Measurements from ENCODE around the gene KRT80. TPM values are rescaled to one million over a fixed set of nuclear protein-coding genes. Genes with fewer than 3 reads are reported as not detected.

The KRT80 gene
- total and polyA plus RNA-seq, 2 donors (not counting 3 experiments of a cell fraction or from before 2014, with no cell fraction given): 13.6 to 23.7 TPM

GRCh38 chr12:52141306-52141705, 50.5 kb downstream of the KRT80 start:
- intact Hi-C loops (cut with micrococcal nuclease) (no loop called here), dilution Hi-C loops (cut with MboI; ENCODE audit: extremely low pct_ligation_motif_present, low sequenced_read_pairs) (no loop called here)
- Histone ChIP-seq H3K9me1 (replicated peaks; ENCODE audit: control insufficient read depth, extremely low read depth, insufficient read depth, low read length) (no peaks in the 10 kb centered on the region), H3K79me2 (ENCODE audit: control insufficient read depth, insufficient read depth, low read length) (no peaks in the 10 kb centered on the region), H3K4me3 (replicated peaks in 1 of 3; ENCODE audit: insufficient read depth in 1 of 3, low read depth in 1 of 3, low read length in 3 of 3) (no peak overlapping the region), H3K4me2 (ENCODE audit: insufficient read depth, low read length) (no peak overlapping the region), H3K9me3 (replicated peaks; ENCODE audit: control insufficient read depth, insufficient read depth, low read length) (no peaks in the 10 kb centered on the region), H3K27me3 (ENCODE audit: control insufficient read depth in 2 of 2, insufficient read depth in 2 of 2, low read length in 2 of 2) (peaks cover 4% of the 10 kb centered on the region in 2 experiments), H2AFZ (ENCODE audit: low read depth, low read length) (no peak overlapping the region), H3K9ac (replicated peaks; ENCODE audit: extremely low read depth, insufficient read depth, low read length) (no peak overlapping the region), H4K20me1 (replicated peaks; ENCODE audit: control insufficient read depth, extremely low read depth, insufficient read depth, low read length) (no peaks in the 10 kb centered on the region), H3K4me1 (ENCODE audit: control insufficient read depth, extremely low read depth, insufficient read depth, low read length) (peaks cover under 1% of the 10 kb centered on the region), H3K36me3 (ENCODE audit: control insufficient read depth in 2 of 2, extremely low read depth in 1 of 2, insufficient read depth in 2 of 2, low read length in 2 of 2) (no peaks in the 10 kb centered on the region), H3K27ac (ENCODE audit: insufficient read depth, low read depth, low read length) (no peak overlapping the region)
- DNase-seq (ENCODE audit: low read depth, low spot score) (no peak), FAIRE-seq (no peak)
- no TSS peak for BruUV-seq (replicated peaks)
- TF ChIP-seq GATA2 (IDR thresholded peaks at IDR 0.05; ENCODE audit: insufficient read depth, insufficient read length, low read depth, low read length) (no peak), POLR2AphosphoS5 (IDR thresholded peaks at IDR 0.05; ENCODE audit: insufficient read depth, low read depth, low read length) (no peak), MYC (IDR thresholded peaks at IDR 0.05; ENCODE audit: low read depth, low read length) (no peak), POLR2A (IDR thresholded peaks at IDR 0.05; ENCODE audit: low read depth, low read length) (no peak), FOS (IDR thresholded peaks at IDR 0.05; ENCODE audit: borderline replicate concordance, insufficient read depth, low read length) (no peak), CTCF (IDR thresholded peaks at IDR 0.05; ENCODE audit: extremely low read depth in 1 of 2, insufficient read depth in 1 of 2, low read depth in 1 of 2, low read length in 2 of 2) (no peak), EZH2 (IDR thresholded peaks at IDR 0.05; ENCODE audit: borderline replicate concordance, low read depth, low read length, severe bottlenecking) (no peak), JUN (IDR thresholded peaks at IDR 0.05; ENCODE audit: borderline replicate concordance, insufficient read depth, insufficient read length, low read depth) (no peak), MAX (IDR thresholded peaks at IDR 0.05; ENCODE audit: insufficient read depth, insufficient read length) (no peak)
- POLR2A ChIA-PET: no interaction called here
- CTCF ChIA-PET: interaction anchor here (1.2 to 1.6 kb wide), 3 partner anchors 11 to 730 kb away, joined by 3 to 4 read pairs (median 4); no protein-coding TSS in a partner anchor

Measured in endothelial cell of umbilical vein (primary cell).